Hypothalamus (tissue), 51 donors: Measurements from ENCODE around the gene FUBP1.
A peak's percentile ranks its signal among the peaks of the same experiment; 100 is the strongest.
"Not testable (repeated sequence)": the region's sequence is repeated elsewhere in the genome, so short reads cannot be mapped to it uniquely, and the experiment has no call there.

Experiments used
- DNase-seq, 51 donors: peaks; one replicate each; lab custom pipeline; 2025; lab: John Stamatoyannopoulos, UW

FUBP1 gene

DNA sequence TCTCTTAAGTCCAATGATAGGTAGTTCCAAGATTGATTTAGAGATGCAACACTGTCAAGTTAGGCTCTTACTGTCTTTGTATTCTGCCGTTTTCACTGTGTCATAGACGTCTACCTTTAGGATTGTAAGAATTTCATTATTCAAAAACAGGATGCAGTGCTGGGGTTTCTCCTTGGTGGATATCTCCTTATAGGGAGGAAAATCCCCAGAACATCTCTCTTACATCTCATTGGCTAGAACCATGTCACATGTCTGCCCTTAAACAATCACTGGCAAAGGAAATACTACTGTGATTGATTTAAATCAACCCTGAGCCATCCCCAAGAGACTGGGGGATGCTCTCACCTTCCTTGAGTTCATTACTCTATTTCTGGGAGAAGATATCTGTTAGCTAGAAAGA is 10.9 kb upstream of the FUBP1 start:
- no peak for DNase-seq

DNA sequence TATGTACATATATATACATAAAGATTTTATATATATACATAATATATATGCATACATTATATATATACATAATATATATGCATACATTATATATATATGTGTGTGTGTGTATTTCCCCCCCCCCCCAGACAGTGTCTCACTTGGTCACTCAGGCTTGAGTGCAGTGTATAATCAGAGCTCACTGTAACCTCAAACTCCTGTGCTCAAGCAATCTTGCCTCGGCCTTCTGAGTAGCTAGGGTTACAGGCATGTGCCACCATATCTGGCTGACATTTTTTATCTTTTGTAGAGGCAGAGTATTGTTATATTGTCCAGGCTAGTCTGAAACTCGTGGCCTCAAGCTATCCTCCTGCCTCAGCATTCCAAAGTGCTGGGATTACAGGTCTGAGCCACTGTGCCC is 9.0 kb upstream of the FUBP1 start:
- DNase-seq: no peak

DNA sequence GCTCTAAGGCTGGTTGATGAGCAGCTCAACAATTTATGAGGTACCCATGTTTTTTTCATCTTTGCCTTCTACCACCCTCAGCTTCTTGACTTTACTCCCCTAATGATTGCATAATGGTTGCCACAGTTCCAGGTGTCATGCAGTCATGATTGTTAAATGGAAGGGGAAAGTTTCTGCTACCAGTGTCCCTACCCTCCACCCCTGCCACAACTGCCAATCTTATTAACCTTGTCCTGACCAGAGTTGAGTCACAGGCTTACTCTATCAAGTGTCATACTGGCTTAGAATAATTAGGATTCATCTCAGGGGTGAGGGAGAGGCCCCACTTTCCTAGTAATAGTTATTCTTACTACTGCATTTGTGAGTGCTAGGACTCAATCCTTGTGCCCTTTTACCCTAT is 7.9 kb upstream of the FUBP1 start:
- DNase-seq: no peak

DNA sequence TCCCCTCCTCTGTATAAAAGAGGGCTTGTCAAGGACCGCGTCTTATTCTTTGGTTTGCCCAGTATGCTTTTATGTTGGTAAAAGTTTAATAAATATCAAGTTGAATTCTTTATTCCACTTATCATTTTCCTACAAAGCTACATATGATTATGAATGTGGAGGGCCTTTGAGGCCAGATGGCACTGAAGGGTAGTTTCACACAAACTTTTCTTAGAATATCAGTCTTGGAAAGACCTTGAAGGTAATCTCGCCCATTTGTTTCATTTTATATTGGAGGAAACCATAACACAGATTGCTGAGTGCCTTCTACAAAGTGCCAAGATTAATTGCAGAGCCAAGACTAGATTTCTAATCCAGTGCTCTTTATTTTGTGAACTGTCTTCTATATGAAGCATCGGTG is 5.8 kb upstream of the FUBP1 start:
- no peak for DNase-seq

DNA sequence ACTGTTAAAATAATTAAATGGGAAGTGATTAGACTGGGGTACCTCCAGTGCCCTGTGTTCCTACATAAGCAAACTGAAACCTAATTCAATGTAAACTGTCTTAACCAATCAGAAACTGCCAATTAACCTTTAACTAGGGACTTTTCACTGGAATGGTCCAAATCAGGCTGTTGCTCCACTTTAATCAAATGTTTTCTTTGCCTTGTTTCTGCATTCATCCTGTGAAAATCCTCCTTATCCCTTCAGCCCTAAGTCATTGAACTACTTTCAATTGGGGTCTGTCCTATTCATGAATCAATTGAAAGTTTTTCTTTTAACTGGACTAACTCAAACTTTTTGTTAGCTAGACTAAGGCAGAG is 5.1 kb upstream of the FUBP1 start:
- DNase-seq: no peak

DNA sequence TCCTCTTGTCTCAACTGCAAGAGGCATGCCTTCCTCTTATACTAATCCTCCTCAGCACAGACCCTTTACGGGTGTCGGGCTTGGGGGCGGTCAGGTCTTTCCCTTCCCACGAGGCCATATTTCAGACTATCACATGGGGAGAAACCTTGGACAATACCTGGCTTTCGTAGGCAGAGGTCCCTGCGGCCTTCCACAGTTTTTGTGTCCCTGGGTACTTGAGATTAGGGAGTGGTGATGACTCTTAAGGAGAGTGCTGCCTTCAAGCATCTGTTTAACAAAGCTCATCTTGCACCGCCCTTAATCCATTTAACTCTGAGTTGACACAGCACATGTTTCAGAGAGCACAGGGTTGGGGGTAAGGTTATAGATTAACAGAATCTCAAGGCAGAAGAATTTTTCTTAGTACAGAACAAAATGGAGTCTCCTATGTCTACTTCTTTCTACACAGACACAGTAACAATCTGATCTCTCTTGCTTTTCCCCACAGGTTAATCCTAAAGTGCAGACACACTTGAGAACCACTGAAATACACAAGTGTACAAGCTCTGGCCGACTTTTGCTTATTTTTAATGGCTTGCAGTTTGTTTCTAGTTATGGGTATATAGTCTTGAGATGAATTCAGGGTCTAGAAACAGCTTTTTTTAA is 4.6 kb upstream of the FUBP1 start:
- not testable (repeated sequence) for DNase-seq

DNA sequence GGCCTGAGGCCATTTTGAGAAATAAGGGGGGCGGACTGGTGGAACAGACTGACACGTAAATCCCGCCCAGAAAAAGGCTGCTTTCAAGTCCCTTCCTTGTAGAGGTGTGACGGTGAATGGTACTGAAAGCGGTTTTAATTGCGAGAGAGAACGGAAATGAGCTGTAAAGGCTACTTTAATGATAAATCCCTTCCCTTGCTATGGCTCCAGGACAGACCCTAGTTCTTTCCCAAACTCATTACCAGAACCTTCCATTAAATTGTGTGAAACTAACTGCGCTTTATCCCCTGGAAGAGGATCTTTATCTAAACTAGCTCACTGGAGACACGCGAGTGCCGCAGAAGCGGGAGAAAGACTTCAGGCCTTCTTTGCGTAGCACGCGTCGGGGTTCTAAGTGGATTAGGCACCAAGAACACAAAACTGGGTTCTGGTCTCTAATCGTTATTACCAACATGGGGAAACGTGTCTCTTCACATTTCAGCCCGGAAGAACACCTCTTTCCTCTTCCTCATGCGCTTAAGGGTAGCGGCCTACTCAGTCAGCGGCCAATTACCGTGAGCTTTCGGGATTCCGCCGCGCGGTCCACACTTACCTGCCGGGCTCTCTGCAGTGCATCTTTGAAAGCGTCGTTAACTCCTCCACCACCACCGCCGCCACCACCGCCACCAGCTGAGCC is 441 bp downstream of the FUBP1 start:
- DNase-seq: peak in 40 of 51 donors; percentile 4 to 86 (median 33)

DNA sequence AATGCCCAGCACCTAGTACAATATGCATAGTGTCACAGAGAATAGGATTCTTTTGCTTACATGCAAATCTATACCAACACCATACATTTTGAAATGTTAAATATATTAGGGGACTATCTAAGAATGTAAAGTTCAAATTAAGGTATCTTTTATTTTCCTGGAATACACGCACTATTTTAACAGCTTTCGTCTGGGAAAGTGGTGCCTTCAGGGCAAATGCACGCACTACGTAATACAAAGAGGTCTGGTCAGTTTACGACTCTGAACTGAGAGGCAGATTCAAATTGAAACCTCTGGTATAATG is 931 bp downstream of the FUBP1 start:
- DNase-seq: peak in 1 of 51 donors; percentile 16

DNA sequence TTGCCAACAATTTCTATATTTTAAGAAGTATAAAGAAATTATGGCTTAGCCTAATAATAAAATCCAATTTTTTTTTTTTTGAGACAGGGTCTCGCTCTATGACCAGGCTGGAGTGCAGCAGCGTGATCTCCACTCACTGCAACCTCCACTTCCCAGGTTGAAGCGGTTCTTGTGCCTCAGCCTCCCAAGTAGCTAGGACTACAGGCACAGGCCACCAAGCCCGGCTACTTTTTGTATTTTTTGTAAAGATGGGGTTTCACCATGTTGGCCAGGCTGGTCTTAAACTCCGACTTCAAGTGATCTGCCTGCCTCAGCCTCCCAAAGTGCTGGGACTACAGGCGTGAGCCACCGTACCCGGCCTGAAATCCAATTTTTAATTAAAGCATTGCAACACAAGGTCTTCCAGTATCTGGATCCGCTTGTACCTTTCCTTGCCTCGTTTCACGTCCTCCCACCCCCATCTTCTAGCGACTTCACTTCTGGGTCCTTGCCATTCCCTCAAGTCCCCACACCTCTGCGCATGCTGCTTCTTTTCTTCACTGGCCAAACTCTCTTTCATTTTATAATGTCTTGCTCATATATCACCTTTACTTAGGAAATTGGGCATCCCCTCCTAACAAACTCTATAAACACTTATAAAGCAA is 2.3 kb downstream of the FUBP1 start:
- DNase-seq: no peak

DNA sequence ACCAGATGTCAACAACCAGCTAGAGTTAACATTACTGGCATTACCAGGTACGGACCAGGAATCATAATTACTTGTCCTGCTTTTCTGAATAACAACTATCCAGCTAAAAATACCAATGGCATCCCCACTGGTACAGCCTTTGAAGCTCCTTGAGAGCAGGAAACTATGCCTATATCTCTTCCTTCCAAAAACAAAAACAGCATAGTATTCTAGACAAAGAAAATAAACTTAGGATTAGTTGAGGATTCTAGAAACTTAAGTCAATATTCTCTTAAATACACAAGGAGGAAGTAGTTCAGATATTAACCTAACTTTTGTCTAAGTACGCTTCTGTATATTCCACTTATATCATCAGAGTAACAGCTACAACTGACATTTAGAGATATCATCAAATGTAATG is 3.0 kb downstream of the FUBP1 start:
- no peak for DNase-seq

DNA sequence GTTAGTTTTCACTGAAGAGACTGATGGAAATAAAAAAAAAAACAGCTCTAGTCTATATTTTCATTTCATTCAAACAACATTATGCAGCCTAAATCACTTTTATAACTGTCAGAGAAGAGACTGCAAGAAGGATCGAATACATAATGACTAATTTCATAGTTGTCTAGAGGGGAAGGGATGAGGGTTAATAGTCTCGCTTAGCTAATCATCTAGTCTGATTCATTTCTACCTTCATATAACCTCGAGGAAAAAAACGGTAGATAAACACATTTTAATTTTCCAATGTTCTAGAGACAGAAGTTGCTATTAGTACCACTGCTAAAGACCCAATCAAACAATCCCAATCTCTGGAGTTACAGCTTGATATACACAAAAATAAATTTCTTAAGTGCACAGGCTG is 3.5 kb downstream of the FUBP1 start:
- no peak for DNase-seq

DNA sequence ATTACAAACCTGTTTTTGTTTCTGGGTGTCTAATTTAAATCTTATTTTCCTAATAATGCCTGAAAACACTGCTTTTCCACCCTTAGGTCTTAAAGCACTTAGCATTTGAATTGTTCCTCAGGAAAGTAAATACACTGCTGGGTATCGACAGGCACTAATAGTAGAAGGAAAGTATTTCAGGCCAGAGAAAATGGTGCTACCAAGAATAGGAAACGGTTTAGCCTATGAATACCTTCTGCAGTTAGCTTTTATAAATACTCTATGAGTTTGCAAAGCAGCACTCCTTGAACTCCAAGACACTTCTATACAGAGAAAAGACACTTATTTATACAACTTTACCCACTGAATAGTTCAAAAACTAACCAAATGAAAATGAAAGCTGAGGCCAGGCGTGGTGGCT is 6.8 kb downstream of the FUBP1 start:
- no peak for DNase-seq

DNA sequence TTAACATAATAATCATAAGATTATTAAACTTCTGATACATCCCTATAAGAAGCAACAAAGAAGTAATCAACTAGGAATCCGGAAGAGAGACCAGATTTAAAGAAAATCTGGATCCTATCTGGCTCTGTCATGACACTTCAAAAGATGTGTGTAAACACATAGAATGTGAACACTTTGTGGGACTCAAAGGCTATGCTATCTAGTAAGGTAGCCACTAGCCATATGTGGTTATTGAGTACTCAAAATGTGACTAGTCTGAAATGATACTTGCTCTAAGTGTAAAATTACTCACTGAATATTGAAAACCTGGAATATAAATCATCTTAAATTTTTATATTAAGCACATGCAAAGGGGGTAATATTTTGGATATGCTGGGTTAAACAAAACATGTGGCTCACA is 8.7 kb downstream of the FUBP1 start:
- DNase-seq: no peak

DNA sequence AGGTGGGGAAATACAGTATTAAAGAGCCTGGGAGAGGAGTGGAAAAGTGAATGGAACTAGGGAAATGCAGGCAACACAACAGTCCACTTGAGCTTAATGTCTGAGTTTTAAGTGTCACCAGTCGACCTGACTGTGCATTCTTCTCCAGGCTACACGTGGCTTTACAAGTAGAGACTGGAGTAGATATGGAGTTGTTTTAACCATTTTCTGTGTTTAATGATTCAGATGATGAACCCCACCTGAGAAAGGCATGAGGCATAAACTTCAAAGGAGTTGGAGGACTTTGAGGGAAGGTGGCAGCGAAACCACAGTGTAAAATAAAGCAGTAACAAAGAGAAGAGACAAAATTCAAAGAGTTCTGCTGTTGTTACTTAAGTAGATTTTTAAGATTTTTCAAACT is 12.6 kb downstream of the FUBP1 start:
- DNase-seq: no peak

DNA sequence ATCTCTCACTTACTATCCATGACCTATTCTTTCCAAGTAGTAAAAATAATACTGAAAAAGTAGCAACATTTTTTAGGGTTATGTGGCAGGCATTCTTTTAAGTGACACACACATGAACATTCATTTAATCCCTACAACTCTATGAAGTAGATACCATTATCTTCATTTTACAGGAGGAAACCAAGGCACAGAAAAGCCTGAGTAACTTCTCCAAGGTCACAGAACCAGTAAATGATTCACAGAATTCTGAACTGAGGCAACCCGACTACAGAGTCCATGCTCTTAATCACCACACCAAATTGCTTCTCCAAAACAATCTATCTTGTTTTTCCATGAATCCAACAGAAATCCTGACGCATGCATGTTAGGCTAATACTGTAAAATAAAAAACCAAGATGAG is 17.5 kb downstream of the FUBP1 start:
- no peak for DNase-seq

DNA sequence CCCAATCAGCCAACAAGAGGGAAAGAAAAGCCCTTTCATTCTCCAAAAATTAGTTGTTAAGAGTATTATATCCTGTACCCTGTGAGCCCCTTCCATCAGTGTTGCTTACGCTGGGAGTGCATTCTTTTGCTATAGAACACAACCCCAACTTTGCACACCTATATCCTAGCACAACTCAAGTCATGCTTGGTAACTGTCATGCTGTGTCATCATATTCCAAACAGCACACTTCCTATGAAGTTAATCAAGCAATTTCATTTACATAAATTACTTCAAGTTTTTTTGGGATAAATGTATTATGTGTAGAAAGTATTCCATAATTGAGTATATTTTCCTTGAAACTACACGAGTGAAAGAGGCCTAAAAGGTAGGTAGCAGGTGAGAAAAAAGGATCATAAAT is 20.0 kb downstream of the FUBP1 start:
- DNase-seq: no peak

DNA sequence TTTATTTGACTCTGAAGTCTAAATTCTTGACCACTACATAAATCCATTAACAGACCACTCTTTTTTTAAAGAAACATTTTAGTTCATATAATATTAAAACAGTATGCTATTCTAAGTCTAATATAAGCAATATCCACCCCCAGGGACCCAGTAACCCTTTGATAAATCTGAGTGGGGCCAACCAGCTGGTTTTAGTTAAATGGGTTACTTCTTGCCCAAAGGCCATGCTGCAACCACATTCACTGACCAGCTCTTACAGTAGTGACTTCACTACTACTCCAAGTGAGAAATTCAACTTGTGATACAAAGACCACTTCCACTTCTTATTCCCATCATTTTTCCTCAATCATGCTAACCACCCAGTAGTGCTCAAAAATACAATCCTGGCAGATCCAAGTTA is 20.5 kb downstream of the FUBP1 start:
- DNase-seq: no peak

DNA sequence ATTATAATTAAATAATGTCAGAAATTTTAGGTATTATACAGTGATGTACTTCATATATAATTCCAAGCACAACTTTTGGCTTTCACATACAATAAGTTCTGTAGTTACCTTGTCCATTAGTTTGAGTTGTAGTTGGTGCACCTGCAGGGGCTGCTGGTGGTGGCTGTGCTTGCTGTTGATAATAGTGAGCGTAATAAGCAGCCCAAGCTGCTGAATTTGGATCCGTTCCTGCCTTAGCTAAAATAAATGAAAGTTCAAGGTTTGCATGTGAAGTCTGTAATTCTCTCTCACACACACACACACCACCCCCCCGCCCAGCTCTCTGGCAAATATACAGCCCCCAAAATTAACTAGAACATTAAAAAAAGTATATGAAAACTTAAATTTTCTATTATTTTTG is 22.4 kb downstream of the FUBP1 start:
- DNase-seq: no peak

DNA sequence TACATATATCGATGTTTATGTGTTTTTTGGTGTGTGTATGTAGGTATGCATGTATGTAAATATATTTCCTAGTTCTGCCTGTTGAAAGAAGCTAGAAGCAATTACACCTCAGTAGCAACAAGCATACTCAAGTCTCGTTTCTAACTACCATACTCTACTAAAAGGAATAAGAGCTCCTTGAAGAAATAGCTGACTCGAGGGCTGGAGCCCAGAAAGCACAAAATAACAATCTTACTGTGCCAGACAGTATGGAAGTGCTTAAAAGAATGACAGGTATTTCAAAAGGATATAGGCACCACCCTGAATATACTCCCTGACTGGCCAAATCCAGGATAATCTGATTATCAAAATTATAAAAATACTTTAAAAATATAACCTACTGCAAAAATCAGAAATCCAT is 23.2 kb downstream of the FUBP1 start:
- no peak for DNase-seq

DNA sequence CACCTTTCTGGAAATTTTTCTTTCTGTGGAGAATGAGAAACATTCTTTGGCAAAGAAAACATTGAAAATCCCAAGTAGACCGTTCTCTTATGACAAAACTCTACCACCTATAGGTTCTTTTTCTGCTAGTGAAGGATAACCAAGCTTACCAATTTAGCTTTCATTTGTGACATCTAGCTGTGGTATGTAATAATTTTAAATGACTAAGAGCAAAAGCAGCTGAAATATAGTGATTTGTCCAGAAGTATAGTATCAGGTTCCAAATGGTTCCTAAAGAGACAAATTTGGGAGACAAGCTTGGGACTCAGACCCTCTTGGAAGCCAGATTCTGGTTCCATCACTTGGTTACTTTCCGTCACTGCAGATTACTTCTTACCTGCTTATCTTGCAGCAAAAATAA is 24.4 kb downstream of the FUBP1 start:
- no peak for DNase-seq

DNA sequence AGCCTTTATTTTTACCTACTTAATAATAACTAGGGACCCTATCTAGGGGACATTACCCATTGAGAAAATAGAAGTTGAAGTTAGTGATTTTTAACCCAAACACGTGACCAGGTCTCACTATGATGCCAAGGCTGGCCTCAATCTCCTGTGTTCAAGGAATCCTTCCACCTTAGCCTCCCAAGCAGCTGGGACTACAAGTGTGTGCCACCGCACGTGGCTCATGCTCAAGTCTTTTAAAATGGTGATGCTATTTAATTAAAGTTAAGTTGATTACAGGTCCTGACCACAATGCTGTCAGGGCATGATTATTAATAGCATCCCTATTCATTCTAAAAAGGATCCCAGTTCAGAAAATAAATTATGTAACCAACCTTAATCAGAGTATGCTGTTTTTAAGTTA is 25.0 kb downstream of the FUBP1 start:
- no peak for DNase-seq

DNA sequence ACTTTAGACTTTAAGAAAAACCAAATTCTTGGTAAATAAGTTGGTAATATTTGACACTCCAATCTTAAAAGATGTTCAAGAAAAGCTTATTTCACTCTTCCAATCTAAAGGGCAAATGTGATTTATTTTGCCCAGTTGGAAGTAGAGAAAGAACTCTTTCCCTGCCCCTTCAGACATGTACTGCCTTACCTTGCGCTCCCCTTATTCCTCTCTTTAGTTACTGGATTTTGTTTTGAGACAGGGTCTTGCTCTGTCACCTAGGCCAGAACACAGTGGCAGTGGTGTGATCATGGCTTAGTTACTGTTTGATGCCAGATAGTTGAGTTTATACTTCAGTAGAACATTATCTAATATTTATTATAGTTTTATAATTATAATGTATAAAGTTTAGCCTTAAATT is 27.5 kb downstream of the FUBP1 start:
- DNase-seq: no peak

DNA sequence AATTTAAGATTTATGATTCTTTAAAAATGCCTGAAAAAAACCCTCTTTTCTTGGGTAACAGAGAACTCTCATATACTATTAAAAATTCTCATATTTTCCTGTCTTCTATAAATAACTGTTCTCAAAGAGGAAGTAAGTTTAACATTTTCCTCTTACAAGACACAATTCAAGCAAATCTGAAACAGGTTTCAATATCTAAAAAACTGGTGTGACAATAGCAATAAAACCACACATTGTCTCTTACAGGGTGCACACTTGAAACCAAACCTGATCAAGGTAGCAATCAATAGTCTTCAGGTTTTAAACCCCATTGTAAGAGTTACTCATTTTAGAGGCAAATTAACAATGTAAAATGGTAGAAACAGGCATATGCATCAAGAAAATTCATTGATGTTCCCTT is 28.0 kb downstream of the FUBP1 start:
- no peak for DNase-seq
